Parathyroid adenoma (tissue), 2 donors: ENCODE results near the gene HIGD2A.

Experiments
- H2AFZ ChIP-seq: fragments of 300-600 bp; sonication (generic); one replicate; pipeline ENCODE4 v1.7.0; 2017; ENCODE audit warnings: antibody characterized with exemption, mild to moderate bottlenecking
- H3K27ac ChIP-seq: fragments of 300-600 bp; sonication (generic); one replicate; pipeline ENCODE4 v1.7.0; 2017
- H3K27me3 ChIP-seq: fragments of 300-600 bp; sonication (generic); one replicate; pipeline ENCODE4 v1.7.0; 2017; ENCODE audit warnings: low read length; ENCODE audit not compliant: control insufficient read depth, insufficient read depth
- H3K36me3 ChIP-seq: fragments of 300-600 bp; sonication (generic); one replicate; pipeline ENCODE4 v1.7.0; 2017; ENCODE audit warnings: low read length; ENCODE audit not compliant: control insufficient read depth, insufficient read depth
- H3K4me1 ChIP-seq: fragments of 300-600 bp; sonication (generic); one replicate; pipeline ENCODE4 v1.7.0; 2017; ENCODE audit warnings: control low read depth
- H3K4me2 ChIP-seq: fragments of 300-600 bp; sonication (generic); one replicate; pipeline ENCODE4 v1.7.0; 2017; ENCODE audit warnings: low read length
- H3K4me3 ChIP-seq: fragments of 300-600 bp; sonication (generic); one replicate; pipeline ENCODE4 v1.7.0; 2017; ENCODE audit warnings: low read depth, low read length
- H3K79me2 ChIP-seq: fragments of 300-600 bp; sonication (generic); one replicate; pipeline ENCODE4 v1.7.0; 2017; ENCODE audit warnings: control low read depth
- H3K9ac ChIP-seq: fragments of 300-600 bp; sonication (generic); one replicate; pipeline ENCODE4 v1.7.0; 2017; ENCODE audit warnings: mild to moderate bottlenecking
- H3K9me3 ChIP-seq: fragments of 300-600 bp; sonication (generic); one replicate; pipeline ENCODE4 v1.7.0; 2017; ENCODE audit warnings: low read length; ENCODE audit not compliant: control insufficient read depth
- CTCF ChIP-seq: fragments of 300-600 bp; sonication (generic); IDR thresholded peaks from one replicate; pipeline ENCODE4 v1.7.0; 2017; ENCODE audit warnings: antibody characterized with exemption, mild to moderate bottlenecking
- donor health status: primary hyperparathyroidism.

The HIGD2A gene

GRCh38 chr5:176383248-176383905, 5.2 kb upstream of the HIGD2A start:
- Histone ChIP-seq H3K4me1 (peaks cover 8% of the 10 kb centered on the region), H2AFZ (no peak overlapping the region), H3K79me2 (peaks cover 6% of the 10 kb centered on the region), H3K4me2 (no peak overlapping the region), H3K9ac (no peak overlapping the region), H3K27ac (no peak overlapping the region), H3K27me3 (no peaks in the 10 kb centered on the region), H3K9me3 (no peaks in the 10 kb centered on the region), H3K36me3 (no peaks in the 10 kb centered on the region), H3K4me3 (no peak overlapping the region)
- TF ChIP-seq CTCF: no peak

GRCh38 chr5:176383961-176384360, 4.6 kb upstream of the HIGD2A start:
- no peak overlapping the region for H3K4me2 ChIP-seq
- H3K27me3 ChIP-seq: no peaks in the 10 kb centered on the region
- peaks cover 8% of the 10 kb centered on the region for H3K4me1 ChIP-seq
- peaks cover 6% of the 10 kb centered on the region for H3K79me2 ChIP-seq
- TF ChIP-seq CTCF: no peak
- no peak overlapping the region for H2AFZ ChIP-seq
- no peaks in the 10 kb centered on the region for H3K36me3 ChIP-seq
- no peaks in the 10 kb centered on the region for H3K9me3 ChIP-seq
- H3K27ac ChIP-seq: no peak overlapping the region
- H3K9ac ChIP-seq: no peak overlapping the region
- no peak overlapping the region for H3K4me3 ChIP-seq

- Histone ChIP-seq H3K9ac (no peak overlapping the region), H3K4me2 (no peak overlapping the region), H3K27me3 (no peaks in the 10 kb centered on the region), H3K4me1 (peaks cover 8% of the 10 kb centered on the region), H3K4me3 (no peak overlapping the region), H3K27ac (no peak overlapping the region), H3K9me3 (no peaks in the 10 kb centered on the region), H3K36me3 (no peaks in the 10 kb centered on the region), H3K79me2 (peaks cover 6% of the 10 kb centered on the region), H2AFZ (no peak overlapping the region)
- TF ChIP-seq CTCF: no peak
These were observed 4.1 kb upstream of the HIGD2A start for GRCh38 chr5:176384366-176384930.

GRCh38 chr5:176384991-176385390, 3.6 kb upstream of the HIGD2A start:
- Histone ChIP-seq H3K4me2 (no peak overlapping the region), H3K79me2 (peaks cover 6% of the 10 kb centered on the region), H3K9ac (no peak overlapping the region), H3K4me3 (no peak overlapping the region), H3K36me3 (no peaks in the 10 kb centered on the region), H2AFZ (no peak overlapping the region), H3K9me3 (no peaks in the 10 kb centered on the region), H3K27ac (no peak overlapping the region), H3K27me3 (no peaks in the 10 kb centered on the region), H3K4me1 (peaks cover 13% of the 10 kb centered on the region)
- no peak for TF ChIP-seq CTCF

GRCh38 chr5:176386491-176386890, 2.1 kb upstream of the HIGD2A start:
- Histone ChIP-seq H3K4me1 (peaks cover 15% of the 10 kb centered on the region), H3K4me2 (no peak overlapping the region), H3K27me3 (no peaks in the 10 kb centered on the region), H3K9me3 (no peaks in the 10 kb centered on the region), H3K27ac (no peak overlapping the region), H3K79me2 (peaks cover 11% of the 10 kb centered on the region), H3K4me3 (no peak overlapping the region), H3K9ac (no peak overlapping the region), H3K36me3 (no peaks in the 10 kb centered on the region), H2AFZ (no peak overlapping the region)
- no peak for TF ChIP-seq CTCF
